HEK293 (cell line): ENCODE measurements around the gene AICDA.

Source experiments
- CTCF ChIA-PET: fragments of 350-600 bp; formaldehyde crosslinking; extraction: SDS; loops from one replicate; lab custom pipeline; 2021; ENCODE audit warnings: antibody characterized with exemption; lab: Yijun Ruan, JAX
- POLR2A ChIA-PET: fragments of 300-600 bp; formaldehyde crosslinking; extraction: SDS; loops from one replicate; lab custom pipeline; 2020; ENCODE audit warnings: antibody characterized with exemption, inconsistent platforms; lab: Yijun Ruan, JAX
- H3K27ac ChIP-seq: fragments of 200-500 bp; sonication (Bioruptor generic); 2 replicates; pipeline ENCODE4 v1.5.1; 2014; ENCODE audit warnings: low read depth, low read length, control low read depth, inconsistent platforms; ENCODE audit errors: extremely low read depth
- H3K36me3 ChIP-seq, 2 experiments: fragments of 200-500 bp in 1 of 2; sonication (Bioruptor generic) in 1 of 2; 1 replicate in 1 of 2; 2 replicates in 1 of 2; pipeline ENCODE4 v1.5.1; 2014 to 2017; ENCODE audit warnings: inconsistent platforms in 2 of 2, low read length in 2 of 2; ENCODE audit not compliant: control insufficient read depth in 2 of 2, insufficient read depth in 1 of 2
- H3K4me1 ChIP-seq: fragments of 200-500 bp; sonication (Bioruptor generic); 2 replicates; pipeline ENCODE4 v1.5.1; 2014; ENCODE audit warnings: mild to moderate bottlenecking, low read length, inconsistent platforms; ENCODE audit not compliant: control insufficient read depth, insufficient read depth
- H3K4me3 ChIP-seq: 2 replicates; pipeline ENCODE4 v1.5.1; 2011; ENCODE audit warnings: low read depth, mild to moderate bottlenecking, control low read depth, low read length, moderate library complexity
- H3K9me3 ChIP-seq: fragments of 200-500 bp; sonication (Bioruptor generic); 2 replicates; pipeline ENCODE4 v1.5.1; 2014; ENCODE audit warnings: low read depth, low read length, inconsistent platforms; ENCODE audit not compliant: control insufficient read depth, insufficient read depth
- HOXC10 ChIP-seq: sonication (generic); formaldehyde crosslinking; IDR thresholded peaks from 2 replicates; pipeline ENCODE4 v1.8.1; 2023; ENCODE audit warnings: mild to moderate bottlenecking, missing genetic modification reagents
- KLF9 ChIP-seq: fragments of 450-650 bp; formaldehyde crosslinking; IDR thresholded peaks from 2 replicates; pipeline ENCODE4 v1.5.1; 2016; ENCODE audit warnings: missing biosample characterization, missing genetic modification characterization, low read depth
- MYNN ChIP-seq: fragments of 450-650 bp; formaldehyde crosslinking; IDR thresholded peaks from 2 replicates; pipeline ENCODE4 v1.5.1; 2016; ENCODE audit warnings: missing biosample characterization, missing genetic modification characterization, borderline replicate concordance
- SCRT1 ChIP-seq: fragments of 450-650 bp; formaldehyde crosslinking; IDR thresholded peaks from 2 replicates; pipeline ENCODE4 v1.5.1; 2016; ENCODE audit warnings: missing biosample characterization, missing genetic modification characterization, borderline replicate concordance
- ZNF121 ChIP-seq: fragments of 450-650 bp; formaldehyde crosslinking; IDR thresholded peaks from 2 replicates; pipeline ENCODE4 v1.5.1; 2016; ENCODE audit warnings: missing biosample characterization, missing genetic modification characterization
- ZNF133 ChIP-seq: fragments of 450-650 bp; formaldehyde crosslinking; IDR thresholded peaks from 2 replicates; pipeline ENCODE4 v1.5.1; 2016; ENCODE audit warnings: missing biosample characterization, missing genetic modification characterization
- ZNF184 ChIP-seq: fragments of 450-650 bp; IDR thresholded peaks from 2 replicates; pipeline ENCODE4 v1.5.1; 2018; ENCODE audit warnings: missing biosample characterization, mild to moderate bottlenecking, missing genetic modification characterization
- ZNF416 ChIP-seq: fragments of 450-650 bp; formaldehyde crosslinking; IDR thresholded peaks from 2 replicates; pipeline ENCODE4 v1.5.1; 2016; ENCODE audit warnings: missing biosample characterization, missing genetic modification characterization
- ZNF529 ChIP-seq: fragments of 450-650 bp; formaldehyde crosslinking; IDR thresholded peaks from 2 replicates; pipeline ENCODE4 v1.5.1; 2017; ENCODE audit warnings: missing genetic modification characterization, missing biosample characterization; ENCODE audit not compliant: insufficient replicate concordance
- ZNF596 ChIP-seq: fragments of 450-650 bp; IDR thresholded peaks from 2 replicates; pipeline ENCODE4 v1.5.0; 2018; ENCODE audit warnings: missing biosample characterization, mild to moderate bottlenecking, missing genetic modification characterization, moderate library complexity
- ZNF660 ChIP-seq: fragments of 450-650 bp; IDR thresholded peaks from 2 replicates; pipeline ENCODE4 v1.5.1; 2018; ENCODE audit warnings: missing biosample characterization, mild to moderate bottlenecking, missing genetic modification characterization
- ZNF677 ChIP-seq: fragments of 450-650 bp; IDR thresholded peaks from 2 replicates; pipeline ENCODE4 v1.5.0; 2018; ENCODE audit warnings: missing biosample characterization, mild to moderate bottlenecking, missing genetic modification characterization, moderate library complexity
- ZNF777 ChIP-seq: fragments of 450-650 bp; formaldehyde crosslinking; IDR thresholded peaks from 2 replicates; pipeline ENCODE4 v1.5.1; 2017; ENCODE audit warnings: missing biosample characterization, missing genetic modification characterization, borderline replicate concordance
- ZSCAN30 ChIP-seq: fragments of 450-650 bp; IDR thresholded peaks from 2 replicates; pipeline ENCODE4 v1.5.1; 2018; ENCODE audit warnings: missing biosample characterization, mild to moderate bottlenecking, missing genetic modification characterization, moderate library complexity
- ZXDB ChIP-seq: fragments of 450-650 bp; formaldehyde crosslinking; IDR thresholded peaks from 2 replicates; pipeline ENCODE4 v1.5.1; 2016; ENCODE audit warnings: missing biosample characterization, missing genetic modification characterization
- TF ChIP-seq, protein P1 (sequence below): fragments of 450-650 bp; formaldehyde crosslinking; IDR thresholded peaks from 2 replicates; pipeline ENCODE4 v1.5.1; 2016; ENCODE audit warnings: missing biosample characterization, missing genetic modification characterization
- TF ChIP-seq, protein P2 (sequence below): fragments of 450-650 bp; formaldehyde crosslinking; IDR thresholded peaks from 2 replicates; pipeline ENCODE4 v1.5.1; 2017; ENCODE audit warnings: missing biosample characterization, missing genetic modification characterization
- TF ChIP-seq, protein P3 (sequence below): fragments of 450-650 bp; formaldehyde crosslinking; IDR thresholded peaks from 2 replicates; pipeline ENCODE4 v1.5.1; 2016; ENCODE audit warnings: missing biosample characterization, missing genetic modification characterization
- TF ChIP-seq, protein P4 (sequence below): fragments of 450-650 bp; formaldehyde crosslinking; IDR thresholded peaks from 2 replicates; pipeline ENCODE4 v1.5.1; 2017; ENCODE audit warnings: missing biosample characterization, missing genetic modification characterization
- TF ChIP-seq, protein P5 (sequence below): fragments of 450-650 bp; formaldehyde crosslinking; IDR thresholded peaks from 2 replicates; pipeline ENCODE4 v1.5.1; 2016; ENCODE audit warnings: missing biosample characterization, missing genetic modification characterization
- TF ChIP-seq, protein P6 (sequence below): fragments of 450-650 bp; formaldehyde crosslinking; optimal IDR thresholded peaks from 2 replicates; pipeline ENCODE3; 2016; ENCODE audit warnings: missing biosample characterization, mild to moderate bottlenecking, missing genetic modification characterization

The AICDA gene

DNA sequence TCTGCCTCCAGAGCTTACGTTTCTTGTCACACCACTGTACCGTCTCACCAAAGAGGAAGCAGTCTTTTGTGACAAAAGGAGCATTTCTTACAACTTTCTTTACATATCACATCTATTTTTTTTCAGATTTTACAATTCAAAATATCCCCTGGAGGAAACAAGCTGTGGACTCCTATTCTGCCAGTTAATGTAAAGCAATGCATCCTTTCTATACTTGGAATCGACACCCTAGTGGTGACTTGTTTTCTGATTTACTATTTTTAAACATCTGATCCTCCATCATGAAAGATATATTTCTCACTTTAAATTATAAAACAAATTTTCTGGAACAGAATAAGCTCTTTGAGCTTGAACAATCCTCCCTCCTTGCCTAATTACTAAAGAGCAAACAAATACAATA lies 34.8 kb downstream of the AICDA start:
- POLR2A ChIA-PET, result no interaction called here
- Histone ChIP-seq H3K36me3 (no peaks in the 10 kb centered on the region), H3K4me3 (no peak overlapping the region), H3K4me1 (no peaks in the 10 kb centered on the region)
- TF ChIP-seq SCRT1 (tag by site-specific recombination) (no peak), ZNF416 (tag by site-specific recombination) (no peak), ZXDB (no peak), ZNF660 (no peak), ZSCAN30 (tag by site-specific recombination) (no peak), ZNF184 (tag by site-specific recombination) (no peak), ZNF596 (tag by site-specific recombination) (no peak), ZNF121 (no peak), HOXC10 (CRISPR knock-in tag) (no peak)
- TF ChIP-seq, protein P1, sequence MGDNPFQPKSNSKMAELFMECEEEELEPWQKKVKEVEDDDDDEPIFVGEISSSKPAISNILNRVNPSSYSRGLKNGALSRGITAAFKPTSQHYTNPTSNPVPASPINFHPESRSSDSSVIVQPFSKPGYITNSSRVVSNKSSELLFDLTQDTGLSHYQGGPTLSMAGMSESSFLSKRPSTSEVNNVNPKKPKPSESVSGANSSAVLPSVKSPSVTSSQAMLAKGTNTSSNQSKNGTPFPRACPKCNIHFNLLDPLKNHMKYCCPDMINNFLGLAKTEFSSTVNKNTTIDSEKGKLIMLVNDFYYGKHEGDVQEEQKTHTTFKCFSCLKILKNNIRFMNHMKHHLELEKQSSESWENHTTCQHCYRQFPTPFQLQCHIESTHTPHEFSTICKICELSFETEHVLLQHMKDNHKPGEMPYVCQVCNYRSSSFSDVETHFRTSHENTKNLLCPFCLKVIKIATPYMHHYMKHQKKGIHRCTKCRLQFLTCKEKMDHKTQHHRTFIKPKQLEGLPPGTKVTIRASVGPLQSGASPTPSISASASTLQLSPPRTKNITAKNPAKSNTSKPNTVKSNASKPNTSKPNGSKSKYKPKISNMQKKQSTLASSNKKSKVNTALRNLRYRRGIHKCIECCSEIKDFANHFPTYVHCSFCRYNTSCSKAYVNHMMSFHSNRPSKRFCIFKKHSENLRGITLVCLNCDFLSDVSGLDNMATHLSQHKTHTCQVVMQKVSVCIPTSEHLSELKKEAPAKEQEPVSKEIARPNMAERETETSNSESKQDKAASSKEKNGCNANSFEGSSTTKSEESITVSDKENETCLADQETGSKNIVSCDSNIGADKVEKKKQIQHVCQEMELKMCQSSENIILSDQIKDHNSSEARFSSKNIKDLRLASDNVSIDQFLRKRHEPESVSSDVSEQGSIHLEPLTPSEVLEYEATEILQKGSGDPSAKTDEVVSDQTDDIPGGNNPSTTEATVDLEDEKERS (tag by site-specific recombination), result no peak
- TF ChIP-seq, protein P2, sequence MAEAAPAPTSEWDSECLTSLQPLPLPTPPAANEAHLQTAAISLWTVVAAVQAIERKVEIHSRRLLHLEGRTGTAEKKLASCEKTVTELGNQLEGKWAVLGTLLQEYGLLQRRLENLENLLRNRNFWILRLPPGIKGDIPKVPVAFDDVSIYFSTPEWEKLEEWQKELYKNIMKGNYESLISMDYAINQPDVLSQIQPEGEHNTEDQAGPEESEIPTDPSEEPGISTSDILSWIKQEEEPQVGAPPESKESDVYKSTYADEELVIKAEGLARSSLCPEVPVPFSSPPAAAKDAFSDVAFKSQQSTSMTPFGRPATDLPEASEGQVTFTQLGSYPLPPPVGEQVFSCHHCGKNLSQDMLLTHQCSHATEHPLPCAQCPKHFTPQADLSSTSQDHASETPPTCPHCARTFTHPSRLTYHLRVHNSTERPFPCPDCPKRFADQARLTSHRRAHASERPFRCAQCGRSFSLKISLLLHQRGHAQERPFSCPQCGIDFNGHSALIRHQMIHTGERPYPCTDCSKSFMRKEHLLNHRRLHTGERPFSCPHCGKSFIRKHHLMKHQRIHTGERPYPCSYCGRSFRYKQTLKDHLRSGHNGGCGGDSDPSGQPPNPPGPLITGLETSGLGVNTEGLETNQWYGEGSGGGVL, result no peak
- TF ChIP-seq, protein P3, sequence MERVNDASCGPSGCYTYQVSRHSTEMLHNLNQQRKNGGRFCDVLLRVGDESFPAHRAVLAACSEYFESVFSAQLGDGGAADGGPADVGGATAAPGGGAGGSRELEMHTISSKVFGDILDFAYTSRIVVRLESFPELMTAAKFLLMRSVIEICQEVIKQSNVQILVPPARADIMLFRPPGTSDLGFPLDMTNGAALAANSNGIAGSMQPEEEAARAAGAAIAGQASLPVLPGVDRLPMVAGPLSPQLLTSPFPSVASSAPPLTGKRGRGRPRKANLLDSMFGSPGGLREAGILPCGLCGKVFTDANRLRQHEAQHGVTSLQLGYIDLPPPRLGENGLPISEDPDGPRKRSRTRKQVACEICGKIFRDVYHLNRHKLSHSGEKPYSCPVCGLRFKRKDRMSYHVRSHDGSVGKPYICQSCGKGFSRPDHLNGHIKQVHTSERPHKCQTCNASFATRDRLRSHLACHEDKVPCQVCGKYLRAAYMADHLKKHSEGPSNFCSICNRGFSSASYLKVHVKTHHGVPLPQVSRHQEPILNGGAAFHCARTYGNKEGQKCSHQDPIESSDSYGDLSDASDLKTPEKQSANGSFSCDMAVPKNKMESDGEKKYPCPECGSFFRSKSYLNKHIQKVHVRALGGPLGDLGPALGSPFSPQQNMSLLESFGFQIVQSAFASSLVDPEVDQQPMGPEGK (tag by site-specific recombination), result no peak
- TF ChIP-seq, protein P4, sequence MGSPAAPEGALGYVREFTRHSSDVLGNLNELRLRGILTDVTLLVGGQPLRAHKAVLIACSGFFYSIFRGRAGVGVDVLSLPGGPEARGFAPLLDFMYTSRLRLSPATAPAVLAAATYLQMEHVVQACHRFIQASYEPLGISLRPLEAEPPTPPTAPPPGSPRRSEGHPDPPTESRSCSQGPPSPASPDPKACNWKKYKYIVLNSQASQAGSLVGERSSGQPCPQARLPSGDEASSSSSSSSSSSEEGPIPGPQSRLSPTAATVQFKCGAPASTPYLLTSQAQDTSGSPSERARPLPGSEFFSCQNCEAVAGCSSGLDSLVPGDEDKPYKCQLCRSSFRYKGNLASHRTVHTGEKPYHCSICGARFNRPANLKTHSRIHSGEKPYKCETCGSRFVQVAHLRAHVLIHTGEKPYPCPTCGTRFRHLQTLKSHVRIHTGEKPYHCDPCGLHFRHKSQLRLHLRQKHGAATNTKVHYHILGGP (tag by site-specific recombination), result no peak
- TF ChIP-seq, all 188 proteins: peak for 0
- CTCF ChIA-PET, result interaction anchor here (0.7 to 1.2 kb wide), 5 partner anchors 32 to 472 kb away, joined by 3 read pairs; no protein-coding TSS in a partner anchor
- H3K9me3 ChIP-seq, result no peaks in the 10 kb centered on the region
- H3K27ac ChIP-seq, result no peak overlapping the region

DNA sequence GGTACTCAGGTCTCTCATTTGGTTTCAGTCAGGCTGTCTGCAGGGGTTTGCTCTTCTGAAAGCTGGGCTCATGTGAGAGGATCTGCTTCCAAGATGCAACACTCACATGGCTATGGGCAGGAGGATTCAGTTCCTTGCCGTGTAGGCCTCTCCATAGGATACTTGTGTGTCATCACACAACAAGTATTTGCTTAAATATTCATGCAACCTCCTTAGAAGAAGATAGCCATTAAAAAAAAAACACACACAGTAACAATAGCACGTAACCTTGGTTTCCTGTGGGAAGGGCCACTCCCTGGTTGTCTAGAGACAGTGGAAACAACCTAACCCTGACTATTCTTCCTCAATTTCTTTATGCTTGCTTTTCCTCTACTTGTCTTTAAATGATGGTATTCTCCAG lies 40.2 kb downstream of the AICDA start:
- Histone ChIP-seq H3K36me3 (no peaks in the 10 kb centered on the region), H3K9me3 (no peaks in the 10 kb centered on the region), H3K27ac (no peak overlapping the region), H3K4me3 (no peak overlapping the region), H3K4me1 (no peaks in the 10 kb centered on the region)
- POLR2A ChIA-PET, result no interaction called here
- CTCF ChIA-PET, result interaction anchor here (1.4 kb wide), 1 partner anchor 106 kb away, joined by 4 read pairs; no protein-coding TSS in a partner anchor
- TF ChIP-seq, protein P5, sequence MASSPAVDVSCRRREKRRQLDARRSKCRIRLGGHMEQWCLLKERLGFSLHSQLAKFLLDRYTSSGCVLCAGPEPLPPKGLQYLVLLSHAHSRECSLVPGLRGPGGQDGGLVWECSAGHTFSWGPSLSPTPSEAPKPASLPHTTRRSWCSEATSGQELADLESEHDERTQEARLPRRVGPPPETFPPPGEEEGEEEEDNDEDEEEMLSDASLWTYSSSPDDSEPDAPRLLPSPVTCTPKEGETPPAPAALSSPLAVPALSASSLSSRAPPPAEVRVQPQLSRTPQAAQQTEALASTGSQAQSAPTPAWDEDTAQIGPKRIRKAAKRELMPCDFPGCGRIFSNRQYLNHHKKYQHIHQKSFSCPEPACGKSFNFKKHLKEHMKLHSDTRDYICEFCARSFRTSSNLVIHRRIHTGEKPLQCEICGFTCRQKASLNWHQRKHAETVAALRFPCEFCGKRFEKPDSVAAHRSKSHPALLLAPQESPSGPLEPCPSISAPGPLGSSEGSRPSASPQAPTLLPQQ (tag by site-specific recombination), result no peak
- TF ChIP-seq ZNF529, result no peak
- TF ChIP-seq, protein P6, sequence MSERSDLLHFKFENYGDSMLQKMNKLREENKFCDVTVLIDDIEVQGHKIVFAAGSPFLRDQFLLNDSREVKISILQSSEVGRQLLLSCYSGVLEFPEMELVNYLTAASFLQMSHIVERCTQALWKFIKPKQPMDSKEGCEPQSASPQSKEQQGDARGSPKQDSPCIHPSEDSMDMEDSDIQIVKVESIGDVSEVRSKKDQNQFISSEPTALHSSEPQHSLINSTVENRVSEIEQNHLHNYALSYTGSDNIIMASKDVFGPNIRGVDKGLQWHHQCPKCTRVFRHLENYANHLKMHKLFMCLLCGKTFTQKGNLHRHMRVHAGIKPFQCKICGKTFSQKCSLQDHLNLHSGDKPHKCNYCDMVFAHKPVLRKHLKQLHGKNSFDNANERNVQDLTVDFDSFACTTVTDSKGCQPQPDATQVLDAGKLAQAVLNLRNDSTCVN, result no peak
- TF ChIP-seq ZNF677 (tag by site-specific recombination), result no peak
- TF ChIP-seq ZNF133 (tag by site-specific recombination), result no peak
- TF ChIP-seq ZNF777 (tag by site-specific recombination), result no peak
- TF ChIP-seq KLF9, result no peak
- no peak for TF ChIP-seq MYNN (tag by site-specific recombination)
- TF ChIP-seq, all 188 proteins: peak for 0
